SK-N-SH treated with all-trans-retinoic acid at 6 μM for 48 hours (cell line): Measurements from ENCODE around the gene CROCC2.

Experiments
- BACH2 ChIP-seq: fragments of 250-450 bp; sonication (Bioruptor Pico); IDR thresholded peaks from 2 replicates; pipeline ENCODE4 v1.9.0; 2021; ENCODE audit warnings: mild to moderate bottlenecking, borderline replicate concordance
- ISL1 ChIP-seq: fragments of 250-450 bp; sonication (Bioruptor Pico); IDR thresholded peaks from 2 replicates; pipeline ENCODE4 v2.1.2; 2022; ENCODE audit warnings: mild to moderate bottlenecking, moderate library complexity
- PPARA ChIP-seq: fragments of 250-450 bp; sonication (Bioruptor Pico); IDR thresholded peaks from 2 replicates; pipeline ENCODE4 v1.5.0; 2020; ENCODE audit warnings: mild to moderate bottlenecking, borderline replicate concordance
- TCF4 ChIP-seq: fragments of 250-450 bp; sonication (Bioruptor Pico); IDR thresholded peaks from 2 replicates; pipeline ENCODE4 v1.8.0; 2021; ENCODE audit warnings: mild to moderate bottlenecking, moderate library complexity, borderline replicate concordance
- ZC3H10 ChIP-seq: fragments of 250-450 bp; sonication (Bioruptor Pico); IDR thresholded peaks from 2 replicates; pipeline ENCODE4 v1.5.1; 2021; ENCODE audit warnings: mild to moderate bottlenecking, moderate library complexity
- ZFP30 ChIP-seq: fragments of 450-650 bp; formaldehyde crosslinking; IDR thresholded peaks from 2 replicates; pipeline ENCODE4 v1.5.0; 2022; ENCODE audit warnings: mild to moderate bottlenecking, moderate library complexity
- ZNF70 ChIP-seq: fragments of 450-650 bp; formaldehyde crosslinking; IDR thresholded peaks from 2 replicates; pipeline ENCODE4 v1.5.0; 2020; ENCODE audit warnings: mild to moderate bottlenecking, moderate library complexity
- TF ChIP-seq, protein P1 (sequence below): fragments of 250-450 bp; sonication (Bioruptor Pico); IDR thresholded peaks from 2 replicates; pipeline ENCODE4 v1.5.1; 2020; ENCODE audit warnings: low read depth, mild to moderate bottlenecking, moderate library complexity
- TF ChIP-seq, protein P2 (sequence below): fragments of 250-450 bp; sonication (Bioruptor Pico); IDR thresholded peaks from 2 replicates; pipeline ENCODE4 v1.8.0; 2020; ENCODE audit warnings: mild to moderate bottlenecking, moderate library complexity, borderline replicate concordance

- TF ChIP-seq, protein P1, sequence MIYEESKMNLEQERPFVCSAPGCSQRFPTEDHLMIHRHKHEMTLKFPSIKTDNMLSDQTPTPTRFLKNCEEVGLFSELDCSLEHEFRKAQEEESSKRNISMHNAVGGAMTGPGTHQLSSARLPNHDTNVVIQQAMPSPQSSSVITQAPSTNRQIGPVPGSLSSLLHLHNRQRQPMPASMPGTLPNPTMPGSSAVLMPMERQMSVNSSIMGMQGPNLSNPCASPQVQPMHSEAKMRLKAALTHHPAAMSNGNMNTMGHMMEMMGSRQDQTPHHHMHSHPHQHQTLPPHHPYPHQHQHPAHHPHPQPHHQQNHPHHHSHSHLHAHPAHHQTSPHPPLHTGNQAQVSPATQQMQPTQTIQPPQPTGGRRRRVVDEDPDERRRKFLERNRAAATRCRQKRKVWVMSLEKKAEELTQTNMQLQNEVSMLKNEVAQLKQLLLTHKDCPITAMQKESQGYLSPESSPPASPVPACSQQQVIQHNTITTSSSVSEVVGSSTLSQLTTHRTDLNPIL (CRISPR knock-in tag): no peak
- TF ChIP-seq BACH2 (CRISPR knock-in tag): no peak
- no peak for TF ChIP-seq ISL1 (CRISPR knock-in tag)
- TF ChIP-seq TCF4 (CRISPR knock-in tag): no peak
- no peak for TF ChIP-seq ZFP30 (CRISPR knock-in tag)
- no peak for TF ChIP-seq ZC3H10 (CRISPR knock-in tag)
- TF ChIP-seq ZNF70 (CRISPR knock-in tag): no peak
- TF ChIP-seq, protein P2, sequence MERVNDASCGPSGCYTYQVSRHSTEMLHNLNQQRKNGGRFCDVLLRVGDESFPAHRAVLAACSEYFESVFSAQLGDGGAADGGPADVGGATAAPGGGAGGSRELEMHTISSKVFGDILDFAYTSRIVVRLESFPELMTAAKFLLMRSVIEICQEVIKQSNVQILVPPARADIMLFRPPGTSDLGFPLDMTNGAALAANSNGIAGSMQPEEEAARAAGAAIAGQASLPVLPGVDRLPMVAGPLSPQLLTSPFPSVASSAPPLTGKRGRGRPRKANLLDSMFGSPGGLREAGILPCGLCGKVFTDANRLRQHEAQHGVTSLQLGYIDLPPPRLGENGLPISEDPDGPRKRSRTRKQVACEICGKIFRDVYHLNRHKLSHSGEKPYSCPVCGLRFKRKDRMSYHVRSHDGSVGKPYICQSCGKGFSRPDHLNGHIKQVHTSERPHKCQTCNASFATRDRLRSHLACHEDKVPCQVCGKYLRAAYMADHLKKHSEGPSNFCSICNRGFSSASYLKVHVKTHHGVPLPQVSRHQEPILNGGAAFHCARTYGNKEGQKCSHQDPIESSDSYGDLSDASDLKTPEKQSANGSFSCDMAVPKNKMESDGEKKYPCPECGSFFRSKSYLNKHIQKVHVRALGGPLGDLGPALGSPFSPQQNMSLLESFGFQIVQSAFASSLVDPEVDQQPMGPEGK (CRISPR knock-in tag): no peak
- no peak for TF ChIP-seq PPARA (CRISPR knock-in tag)
Observed at GRCh38 chr2:241017228-241017940, 111.2 kb downstream of the CROCC2 start.
